ENCODE data around the gene BCAS3. TPM values are rescaled to one million over a fixed set of nuclear protein-coding genes. Genes with fewer than 3 reads are reported as not detected.

BCAS3 gene
- total RNA-seq, 1 experiment from 2014 or later = 14.4 TPM

DNA sequence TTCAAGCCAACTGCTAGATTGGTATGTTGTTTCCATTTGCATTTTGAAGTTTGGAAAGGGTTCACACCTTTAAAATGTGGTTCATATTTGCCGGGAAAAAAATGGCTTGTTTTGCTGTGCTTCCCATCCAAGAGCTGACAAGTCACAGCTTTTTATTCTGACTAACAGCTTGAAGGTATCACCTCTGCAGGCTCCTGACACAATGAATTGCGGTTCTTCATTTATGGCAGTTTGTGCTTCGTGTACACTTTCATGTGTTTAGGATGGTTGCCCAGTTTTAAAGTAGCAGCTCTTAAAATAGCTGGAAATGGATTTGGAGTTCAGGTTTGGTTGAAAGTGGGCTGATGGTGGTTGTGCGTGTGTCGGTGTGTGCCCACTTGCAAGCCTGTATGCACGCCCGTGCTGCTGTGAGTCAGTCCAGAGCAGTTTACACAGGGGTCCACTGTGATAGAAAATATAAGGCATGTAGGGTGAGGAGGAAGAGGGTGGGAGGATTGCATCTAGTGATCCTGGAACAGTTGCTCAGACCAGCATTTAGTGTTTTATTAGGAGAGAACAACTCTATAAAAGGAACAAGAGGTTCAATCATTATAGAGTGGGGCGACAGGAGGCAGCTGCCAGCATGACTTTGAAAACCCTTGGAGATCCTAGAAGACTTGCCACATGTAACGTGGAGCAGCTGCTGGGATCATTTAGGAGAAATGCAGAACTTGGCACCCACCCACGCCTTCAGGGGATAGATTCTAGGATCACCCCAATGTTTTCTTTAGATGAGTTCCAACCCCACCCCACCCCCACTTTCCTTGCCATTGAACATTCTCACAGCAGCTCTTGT is 614.0 kb downstream of the BCAS3 start:
- Histone ChIP-seq H3K4me1 (ENCODE audit: insufficient read depth, low read length, poor library complexity, severe bottlenecking) (no peaks in the 10 kb centered on the region), H3K9me3 (ENCODE audit: low read depth, low read length, poor library complexity, severe bottlenecking) (no peaks in the 10 kb centered on the region), H3K27ac (ENCODE audit: low read depth, low read length, poor library complexity, severe bottlenecking) (no peak overlapping the region), H3K4me3 (ENCODE audit: low read depth, low read length, poor library complexity, severe bottlenecking) (no peak overlapping the region), H3K36me3 (ENCODE audit: insufficient read depth, low read length, poor library complexity, severe bottlenecking) (no peaks in the 10 kb centered on the region), H3K27me3 (replicated peaks; ENCODE audit: insufficient read depth, low read depth, low read length, poor library complexity) (no peaks in the 10 kb centered on the region)
- TF ChIP-seq, protein P1, sequence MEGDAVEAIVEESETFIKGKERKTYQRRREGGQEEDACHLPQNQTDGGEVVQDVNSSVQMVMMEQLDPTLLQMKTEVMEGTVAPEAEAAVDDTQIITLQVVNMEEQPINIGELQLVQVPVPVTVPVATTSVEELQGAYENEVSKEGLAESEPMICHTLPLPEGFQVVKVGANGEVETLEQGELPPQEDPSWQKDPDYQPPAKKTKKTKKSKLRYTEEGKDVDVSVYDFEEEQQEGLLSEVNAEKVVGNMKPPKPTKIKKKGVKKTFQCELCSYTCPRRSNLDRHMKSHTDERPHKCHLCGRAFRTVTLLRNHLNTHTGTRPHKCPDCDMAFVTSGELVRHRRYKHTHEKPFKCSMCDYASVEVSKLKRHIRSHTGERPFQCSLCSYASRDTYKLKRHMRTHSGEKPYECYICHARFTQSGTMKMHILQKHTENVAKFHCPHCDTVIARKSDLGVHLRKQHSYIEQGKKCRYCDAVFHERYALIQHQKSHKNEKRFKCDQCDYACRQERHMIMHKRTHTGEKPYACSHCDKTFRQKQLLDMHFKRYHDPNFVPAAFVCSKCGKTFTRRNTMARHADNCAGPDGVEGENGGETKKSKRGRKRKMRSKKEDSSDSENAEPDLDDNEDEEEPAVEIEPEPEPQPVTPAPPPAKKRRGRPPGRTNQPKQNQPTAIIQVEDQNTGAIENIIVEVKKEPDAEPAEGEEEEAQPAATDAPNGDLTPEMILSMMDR (conservative IDR thresholded peaks at IDR 0.05; ENCODE audit: low read depth, low read length) = no peak
- no peak for TF ChIP-seq EZH2 (IDR thresholded peaks at IDR 0.05; ENCODE audit: borderline replicate concordance, low read depth, low read length, poor library complexity, severe bottlenecking)
- intact Hi-C loops (cut with micrococcal nuclease; ENCODE audit: unreplicated experiment) = no loop called here
- DNase-seq (ENCODE audit: low spot score) = no peak
- BruUV-seq (replicated peaks) = no TSS peak
- CTCF ChIA-PET = no interaction called here
- POLR2A ChIA-PET (ENCODE audit: low non-redundant PET) = no interaction called here

DNA sequence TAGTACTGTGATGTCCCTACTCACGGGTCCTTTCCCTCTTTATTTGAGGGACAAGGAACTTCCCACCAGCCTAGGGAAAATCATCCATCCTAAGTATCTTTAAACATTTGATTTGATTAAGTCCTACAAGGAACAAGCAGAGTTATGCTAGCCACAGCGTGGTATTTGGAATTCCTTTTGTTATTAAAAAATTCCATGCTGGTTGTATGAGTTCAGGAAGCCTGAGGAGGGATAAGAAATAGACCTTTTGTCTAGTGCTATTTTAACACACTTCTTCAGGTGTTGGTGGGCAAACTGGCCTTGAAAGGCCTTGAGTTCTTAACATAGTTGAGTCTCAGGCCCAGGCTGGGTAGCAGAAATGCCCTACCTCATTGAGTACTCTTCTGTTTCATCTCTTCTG is 616.6 kb downstream of the BCAS3 start:
- Histone ChIP-seq H3K9me3 (ENCODE audit: low read depth, low read length, poor library complexity, severe bottlenecking) (no peaks in the 10 kb centered on the region), H3K27me3 (replicated peaks; ENCODE audit: insufficient read depth, low read depth, low read length, poor library complexity) (no peaks in the 10 kb centered on the region), H3K36me3 (ENCODE audit: insufficient read depth, low read length, poor library complexity, severe bottlenecking) (no peaks in the 10 kb centered on the region), H3K4me1 (ENCODE audit: insufficient read depth, low read length, poor library complexity, severe bottlenecking) (no peaks in the 10 kb centered on the region), H3K4me3 (ENCODE audit: low read depth, low read length, poor library complexity, severe bottlenecking) (no peak overlapping the region), H3K27ac (ENCODE audit: low read depth, low read length, poor library complexity, severe bottlenecking) (no peak overlapping the region)
- intact Hi-C loops (cut with micrococcal nuclease; ENCODE audit: unreplicated experiment) = no loop called here
- ChIA-PET POLR2A (ENCODE audit: low non-redundant PET) (no interaction called here), CTCF (no interaction called here)
- no TSS peak for BruUV-seq (replicated peaks)
- TF ChIP-seq, protein P1 (conservative IDR thresholded peaks at IDR 0.05; ENCODE audit: low read depth, low read length) = no peak
- no peak for TF ChIP-seq EZH2 (IDR thresholded peaks at IDR 0.05; ENCODE audit: borderline replicate concordance, low read depth, low read length, poor library complexity, severe bottlenecking)
- no peak for DNase-seq (ENCODE audit: low spot score)

DNA sequence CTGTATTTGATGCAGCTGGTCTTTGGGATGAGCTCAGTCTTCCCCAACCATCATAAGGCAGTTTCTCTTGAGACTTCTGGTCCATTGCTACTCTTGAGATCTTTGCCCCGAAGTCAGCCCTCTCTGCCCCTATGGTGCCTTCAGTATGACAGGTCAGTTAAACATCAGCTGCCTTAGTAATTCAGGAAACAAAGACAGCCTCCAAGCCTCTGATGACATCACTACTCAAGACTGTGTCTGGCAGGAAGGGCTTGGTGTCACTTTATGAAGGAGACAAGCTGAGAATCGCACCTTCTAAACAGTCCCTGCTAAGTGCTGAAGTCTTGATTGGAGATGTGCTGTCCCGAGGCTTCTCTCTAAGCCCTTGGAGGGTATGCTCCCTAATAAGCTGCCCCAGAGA is 617.1 kb downstream of the BCAS3 start:
- Histone ChIP-seq H3K27ac (ENCODE audit: low read depth, low read length, poor library complexity, severe bottlenecking) (no peak overlapping the region), H3K4me1 (ENCODE audit: insufficient read depth, low read length, poor library complexity, severe bottlenecking) (no peaks in the 10 kb centered on the region), H3K4me3 (ENCODE audit: low read depth, low read length, poor library complexity, severe bottlenecking) (no peak overlapping the region), H3K9me3 (ENCODE audit: low read depth, low read length, poor library complexity, severe bottlenecking) (no peaks in the 10 kb centered on the region), H3K27me3 (replicated peaks; ENCODE audit: insufficient read depth, low read depth, low read length, poor library complexity) (no peaks in the 10 kb centered on the region), H3K36me3 (ENCODE audit: insufficient read depth, low read length, poor library complexity, severe bottlenecking) (no peaks in the 10 kb centered on the region)
- intact Hi-C loops (cut with micrococcal nuclease; ENCODE audit: unreplicated experiment) = no loop called here
- POLR2A ChIA-PET (ENCODE audit: low non-redundant PET) = no interaction called here
- no peak for TF ChIP-seq EZH2 (IDR thresholded peaks at IDR 0.05; ENCODE audit: borderline replicate concordance, low read depth, low read length, poor library complexity, severe bottlenecking)
- TF ChIP-seq, protein P1 (conservative IDR thresholded peaks at IDR 0.05; ENCODE audit: low read depth, low read length) = no peak
- DNase-seq (ENCODE audit: low spot score) = peak; percentile 5
- BruUV-seq (replicated peaks) = no TSS peak
- CTCF ChIA-PET = no interaction called here

All from A673 (cell line).